OCI-LY3 (cell line): ENCODE measurements around the gene ZBTB32.

Source experiments
- H2AFZ ChIP-seq: fragments of 200-600, 300-600 bp; shearing (Covaris generic); 2 replicates; pipeline ENCODE4 v1.6.0; 2014; ENCODE audit warnings: antibody characterized with exemption, low read depth, low read length
- H3K27ac ChIP-seq: fragments of 200-600, 300-600 bp; sonication (generic); 2 replicates; pipeline ENCODE4 v1.5.1; 2014; ENCODE audit warnings: mild to moderate bottlenecking, low read length, moderate library complexity, mixed read lengths
- H3K27me3 ChIP-seq: fragments of 200-600, 300-600 bp; sonication (generic); 2 replicates; pipeline ENCODE4 v1.6.1; 2014; ENCODE audit warnings: low read depth, low read length, mixed read lengths
- H3K36me3 ChIP-seq: fragments of 200-600, 300-600 bp; sonication (generic); replicated peaks from 2 replicates; pipeline ENCODE3; 2014; ENCODE audit warnings: low read depth, low read length, mixed read lengths
- H3K4me1 ChIP-seq: fragments of 300-600, 200-600 bp; sonication (generic); 2 replicates; pipeline ENCODE4 v1.6.1; 2014; ENCODE audit warnings: low read length, mixed read lengths
- H3K4me2 ChIP-seq: fragments of 200-600, 300-600 bp; sonication (generic); 2 replicates; pipeline ENCODE4 v1.6.1; 2014; ENCODE audit warnings: low read length, mixed read lengths
- H3K4me3 ChIP-seq: fragments of 300-600, 200-600 bp; sonication (generic); 2 replicates; pipeline ENCODE4 v1.5.1; 2014; ENCODE audit warnings: antibody characterized with exemption, mild to moderate bottlenecking, low read length, moderate library complexity
- H3K79me2 ChIP-seq: fragments of 300-600, 200-600 bp; shearing (Covaris generic); 2 replicates; pipeline ENCODE4 v1.6.1; 2014; ENCODE audit warnings: mild to moderate bottlenecking, low read length, mixed read lengths
- H3K9ac ChIP-seq: fragments of 300-600, 200-600 bp; shearing (Covaris generic); 2 replicates; pipeline ENCODE4 v1.6.0; 2014; ENCODE audit warnings: mild to moderate bottlenecking, low read length, moderate library complexity
- H3K9me3 ChIP-seq: fragments of 200-600, 300-600 bp; shearing (Covaris generic); 2 replicates; pipeline ENCODE4 v1.6.1; 2014; ENCODE audit warnings: low read length, mixed read lengths; ENCODE audit not compliant: insufficient read depth
- H4K20me1 ChIP-seq: fragments of 200-600, 300-600 bp; sonication (generic); 2 replicates; pipeline ENCODE4 v1.6.1; 2016; ENCODE audit warnings: low read length, mixed read lengths; ENCODE audit not compliant: insufficient read depth
- CTCF ChIP-seq: fragments of 200-600, 300-600 bp; sonication (generic); IDR thresholded peaks from 2 replicates; pipeline ENCODE4 v1.5.1; 2014; ENCODE audit warnings: antibody characterized with exemption, low read length, low read depth
- EZH2phosphoT487 ChIP-seq: fragments of 200-600 bp; shearing (Covaris generic); IDR thresholded peaks from 2 replicates; pipeline ENCODE4 v1.6.1; 2018; ENCODE audit warnings: antibody characterized with exemption, mixed run types, low read depth

Gene ZBTB32

GRCh38 chr19:35665604-35666003 is 38.8 kb upstream of the ZBTB32 start:
- Histone ChIP-seq H3K9ac (no peak overlapping the region), H3K9me3 (no peaks in the 10 kb centered on the region), H4K20me1 (no peaks in the 10 kb centered on the region), H3K27me3 (peaks cover 11% of the 10 kb centered on the region), H3K4me3 (no peak overlapping the region), H3K36me3 (peaks cover 32% of the 10 kb centered on the region), H3K4me2 (no peak overlapping the region), H3K27ac (no peak overlapping the region), H3K4me1 (no peaks in the 10 kb centered on the region), H2AFZ (no peak overlapping the region), H3K79me2 (no peaks in the 10 kb centered on the region)
- TF ChIP-seq CTCF, result no peak
- TF ChIP-seq EZH2phosphoT487, result no peak

GRCh38 chr19:35666251-35666913 is 38.0 kb upstream of the ZBTB32 start, which contains the start of gene UPK1A:
UPK1A (plus strand) TSS chr19:35666517; CDS start chr19:35666813, 296 bp downstream.
- no peaks in the 10 kb centered on the region for H4K20me1 ChIP-seq
- no peak within 1 kb of the TSS for H3K9ac ChIP-seq
- H3K27ac ChIP-seq, result no peak within 1 kb of the TSS
- H3K36me3 ChIP-seq, result peaks cover 26% of the 10 kb centered on the region
- H3K9me3 ChIP-seq, result no peaks in the 10 kb centered on the region
- H3K4me2 ChIP-seq, result no peak within 1 kb of the TSS
- no peak for TF ChIP-seq EZH2phosphoT487
- no peak for TF ChIP-seq CTCF
- H3K4me3 ChIP-seq, result no peak within 1 kb of the TSS
- H2AFZ ChIP-seq, result no peak within 1 kb of the TSS
- no peaks in the 10 kb centered on the region for H3K79me2 ChIP-seq
- peaks cover 11% of the 10 kb centered on the region for H3K27me3 ChIP-seq
- no peaks in the 10 kb centered on the region for H3K4me1 ChIP-seq

- TF ChIP-seq CTCF (no peak), EZH2phosphoT487 (no peak)
- Histone ChIP-seq H3K4me2 (no peak overlapping the region), H3K4me1 (no peaks in the 10 kb centered on the region), H3K79me2 (no peaks in the 10 kb centered on the region), H3K27ac (no peak overlapping the region), H3K9ac (no peak overlapping the region), H3K27me3 (peaks cover 18% of the 10 kb centered on the region), H3K9me3 (no peaks in the 10 kb centered on the region), H3K4me3 (no peak overlapping the region), H2AFZ (no peak overlapping the region), H4K20me1 (no peaks in the 10 kb centered on the region), H3K36me3 (peaks cover 8% of the 10 kb centered on the region)
Observed at GRCh38 chr19:35669566-35669965, 34.8 kb upstream of the ZBTB32 start.

- Histone ChIP-seq H3K4me3 (no peak overlapping the region), H3K9me3 (no peaks in the 10 kb centered on the region), H2AFZ (no peak overlapping the region), H3K4me1 (no peaks in the 10 kb centered on the region), H3K9ac (no peak overlapping the region), H3K79me2 (no peaks in the 10 kb centered on the region), H3K27ac (no peak overlapping the region), H3K36me3 (peaks cover 6% of the 10 kb centered on the region), H3K27me3 (peaks cover 18% of the 10 kb centered on the region), H3K4me2 (no peak overlapping the region), H4K20me1 (no peaks in the 10 kb centered on the region)
- no peak for TF ChIP-seq EZH2phosphoT487
- TF ChIP-seq CTCF, result no peak
Observed at GRCh38 chr19:35669974-35670373, 34.4 kb upstream of the ZBTB32 start.
